ENCODE data around the gene FSD2.

DNA sequence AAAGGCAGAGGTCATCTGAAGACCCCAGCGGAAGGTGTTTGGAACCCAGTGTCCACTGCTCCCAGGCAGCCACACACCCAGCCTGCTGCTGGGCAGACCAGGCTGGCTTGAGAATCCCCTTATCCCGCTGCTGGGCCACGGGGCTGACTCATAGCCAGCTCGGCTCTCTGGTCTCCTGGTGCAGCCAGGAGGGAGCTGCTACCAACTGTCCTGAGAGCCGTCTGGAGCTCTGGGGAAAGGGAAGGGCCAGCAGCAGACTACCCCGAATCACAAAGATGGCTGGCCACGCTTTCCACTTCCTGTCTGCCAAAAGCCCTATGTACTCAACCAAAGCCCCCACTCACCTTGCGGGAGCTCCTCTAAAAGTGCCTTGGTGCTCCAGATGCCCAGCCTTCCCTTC, 41.8 kb upstream of the FSD2 start:
- TF ChIP-seq, protein P1, sequence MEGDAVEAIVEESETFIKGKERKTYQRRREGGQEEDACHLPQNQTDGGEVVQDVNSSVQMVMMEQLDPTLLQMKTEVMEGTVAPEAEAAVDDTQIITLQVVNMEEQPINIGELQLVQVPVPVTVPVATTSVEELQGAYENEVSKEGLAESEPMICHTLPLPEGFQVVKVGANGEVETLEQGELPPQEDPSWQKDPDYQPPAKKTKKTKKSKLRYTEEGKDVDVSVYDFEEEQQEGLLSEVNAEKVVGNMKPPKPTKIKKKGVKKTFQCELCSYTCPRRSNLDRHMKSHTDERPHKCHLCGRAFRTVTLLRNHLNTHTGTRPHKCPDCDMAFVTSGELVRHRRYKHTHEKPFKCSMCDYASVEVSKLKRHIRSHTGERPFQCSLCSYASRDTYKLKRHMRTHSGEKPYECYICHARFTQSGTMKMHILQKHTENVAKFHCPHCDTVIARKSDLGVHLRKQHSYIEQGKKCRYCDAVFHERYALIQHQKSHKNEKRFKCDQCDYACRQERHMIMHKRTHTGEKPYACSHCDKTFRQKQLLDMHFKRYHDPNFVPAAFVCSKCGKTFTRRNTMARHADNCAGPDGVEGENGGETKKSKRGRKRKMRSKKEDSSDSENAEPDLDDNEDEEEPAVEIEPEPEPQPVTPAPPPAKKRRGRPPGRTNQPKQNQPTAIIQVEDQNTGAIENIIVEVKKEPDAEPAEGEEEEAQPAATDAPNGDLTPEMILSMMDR (conservative IDR thresholded peaks at IDR 0.05): no peak
- no peak for TF ChIP-seq ZFX (IDR thresholded peaks at IDR 0.05)

All from C4-2B (cell line).